A549 (cell line): ENCODE results near the gene TMEM117.

Experiments
- BCL3 ChIP-seq: fragments of >200 bp; sonication (Bioruptor Twin); formaldehyde crosslinking; IDR thresholded peaks from 3 replicates; pipeline ENCODE4 v1.6.1; 2016
- CEBPB ChIP-seq, 2 experiments: fragments of >200 bp in 1 of 2; sonication (Bioruptor Twin) in 1 of 2; formaldehyde crosslinking in 1 of 2; IDR thresholded peaks; 2 replicates each; pipeline ENCODE4 v1.6.1; 2012 to 2016
- CTCF ChIP-seq: fragments of >200 bp; sonication (Bioruptor Twin); formaldehyde crosslinking; IDR thresholded peaks from 3 replicates; pipeline ENCODE4 v1.5.1; 2016
- HMGXB4 ChIP-seq: fragments of 250-450 bp; sonication (Bioruptor Pico); IDR thresholded peaks from 2 replicates; pipeline ENCODE4 v1.5.0; 2021; ENCODE audit warnings: mild to moderate bottlenecking, moderate library complexity, borderline replicate concordance
- MAX ChIP-seq: IDR thresholded peaks from 2 replicates; pipeline ENCODE4 v1.6.1; 2012
- PBX3 ChIP-seq: IDR thresholded peaks from 2 replicates; pipeline ENCODE4 v1.6.1; 2012
- POLR2A ChIP-seq: IDR thresholded peaks from 2 replicates; pipeline ENCODE4 v1.6.1; 2012; ENCODE audit warnings: mild to moderate bottlenecking, low read length
- RAD21 ChIP-seq, 2 experiments: fragments of >200 bp in 1 of 2; sonication (Bioruptor Twin) in 1 of 2; formaldehyde crosslinking in 1 of 2; IDR thresholded peaks in 1 of 2; conservative IDR thresholded peaks in 1 of 2; 2 replicates in 1 of 2; 3 replicates in 1 of 2; pipeline ENCODE4 v1.6.1; 2012 to 2018; ENCODE audit warnings: inconsistent platforms in 1 of 2
- RARB ChIP-seq: fragments of 250-450 bp; sonication (Bioruptor Pico); IDR thresholded peaks from 2 replicates; pipeline ENCODE4 v1.8.0; 2021; ENCODE audit warnings: mild to moderate bottlenecking, moderate library complexity
- USF2 ChIP-seq: fragments of 450-650 bp; IDR thresholded peaks from 2 replicates; pipeline ENCODE4 v1.6.1; 2014; ENCODE audit warnings: antibody characterized with exemption
- ZSCAN20 ChIP-seq: fragments of 250-450 bp; sonication (Bioruptor Pico); IDR thresholded peaks from 2 replicates; pipeline ENCODE4 v1.8.0; 2022; ENCODE audit warnings: mild to moderate bottlenecking, moderate library complexity

GRCh38 chr12:44155358-44155757 lies 319.5 kb downstream of the TMEM117 start:
- no peak for TF ChIP-seq CTCF
- TF ChIP-seq POLR2A: no peak
- TF ChIP-seq HMGXB4 (CRISPR knock-in tag): no peak
- TF ChIP-seq CEBPB (IDR thresholded peaks at IDR 0.05): no peak
- TF ChIP-seq RARB (CRISPR knock-in tag): no peak
- no peak for TF ChIP-seq RAD21 (conservative IDR thresholded peaks at IDR 0.05 in 1 of 2, IDR thresholded peaks at IDR 0.05 in 1 of 2)
- no peak for TF ChIP-seq PBX3
- no peak for TF ChIP-seq BCL3
- no peak for TF ChIP-seq USF2
- TF ChIP-seq MAX: no peak
- no peak for TF ChIP-seq ZSCAN20 (CRISPR knock-in tag)
